AG10803 (cell line): Measurements from ENCODE around the gene SLC43A1.

Source experiments
- DNase-seq: peaks from one replicate; pipeline ENCODE4 v3.0.0; 2010; ENCODE audit warnings: low read depth
- H3K4me3 ChIP-seq: 2 replicates; pipeline ENCODE4 v1.5.1; 2011; ENCODE audit warnings: mild to moderate bottlenecking, low read length, control low read depth
- CTCF ChIP-seq: conservative IDR thresholded peaks from 2 replicates; pipeline ENCODE4 v1.5.1; 2011; ENCODE audit warnings: mild to moderate bottlenecking, low read length, control low read depth, inconsistent platforms

SLC43A1 gene

DNA sequence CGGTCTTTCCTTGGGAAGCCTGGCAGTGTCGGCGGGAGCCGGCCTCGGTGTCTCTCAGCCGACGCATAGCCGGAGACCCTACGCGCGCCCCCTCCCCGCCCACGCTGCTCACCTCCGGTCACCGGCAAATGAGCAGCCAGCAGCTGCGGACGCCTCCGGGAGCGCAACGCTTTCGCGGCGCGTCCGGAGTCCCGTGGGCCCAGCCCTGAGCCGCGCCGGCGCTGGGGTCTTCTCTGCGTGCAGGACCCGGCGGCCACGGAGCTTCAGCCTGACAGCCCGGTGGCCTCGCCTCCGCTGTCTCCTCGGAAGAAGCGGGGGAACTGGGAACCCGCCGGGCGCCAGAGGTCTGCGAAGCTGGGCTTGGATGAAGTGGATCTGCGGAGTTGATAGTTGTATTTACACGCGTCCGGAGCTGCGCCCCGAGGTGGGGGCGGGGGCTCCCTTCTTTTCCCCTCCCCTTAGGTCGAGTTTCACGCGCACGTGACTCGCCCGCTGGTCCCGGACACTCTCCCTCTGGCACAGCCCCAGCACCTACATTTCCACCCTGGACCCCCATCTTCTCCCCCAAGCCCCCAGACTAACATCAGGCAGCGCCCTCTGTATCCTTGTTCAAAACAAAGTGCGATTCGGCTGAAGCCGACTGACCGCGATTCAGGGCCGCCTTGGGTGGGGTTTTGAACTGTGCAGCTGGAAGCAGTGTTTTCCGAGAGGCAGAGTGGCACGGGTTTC is at the start of gene SLC43A1:
Gene SLC43A1, minus strand, starts transcription at position 371 of the 729 bp plus-strand sequence. CDS start 1,591 bp downstream, outside the sequence.
- peak; percentile 16; the same call in 1 of the 2 replicates for TF ChIP-seq CTCF
- peak within 1 kb of the TSS; percentile 85 for H3K4me3 ChIP-seq
- DNase-seq, result peak; percentile 50

- H3K4me3 ChIP-seq, result no peak overlapping the region
- TF ChIP-seq CTCF, result no peak
- no peak for DNase-seq
Observed at GRCh38 chr11:57562596-57562995, 47.1 kb upstream of the SLC43A1 start.

- no peak for TF ChIP-seq CTCF
- no peak overlapping the region for H3K4me3 ChIP-seq
Observed at GRCh38 chr11:57560146-57560545, 44.6 kb upstream of the SLC43A1 start.

GRCh38 chr11:57556041-57556440 is 40.5 kb upstream of the SLC43A1 start:
- no peak for DNase-seq
- TF ChIP-seq CTCF, result no peak
- no peak overlapping the region for H3K4me3 ChIP-seq

More at GRCh38 chr11:57560146-57560545, 44.6 kb upstream of the SLC43A1 start:
- DNase-seq, result no peak

DNA sequence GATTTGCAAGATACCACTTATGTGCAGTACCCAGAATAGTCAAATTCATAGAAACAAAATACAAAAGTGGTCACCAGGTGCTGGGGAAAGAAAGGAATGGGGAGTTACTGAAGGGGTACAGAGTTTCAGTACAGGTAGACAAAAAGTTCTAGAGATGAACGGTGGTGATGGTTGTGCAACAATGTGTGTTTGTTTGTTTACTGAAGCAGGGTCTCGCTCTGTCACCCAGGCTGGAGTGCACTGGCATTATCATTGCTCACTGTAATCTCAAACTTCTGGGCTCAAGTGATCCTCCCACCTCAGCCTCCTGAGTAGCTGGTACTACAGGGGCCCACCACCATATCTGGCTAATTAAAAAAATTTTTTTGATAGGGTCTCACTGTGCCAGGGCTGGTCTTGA is 39.9 kb upstream of the SLC43A1 start:
- no peak for TF ChIP-seq CTCF
- no peak for DNase-seq
- H3K4me3 ChIP-seq, result no peak overlapping the region

DNA sequence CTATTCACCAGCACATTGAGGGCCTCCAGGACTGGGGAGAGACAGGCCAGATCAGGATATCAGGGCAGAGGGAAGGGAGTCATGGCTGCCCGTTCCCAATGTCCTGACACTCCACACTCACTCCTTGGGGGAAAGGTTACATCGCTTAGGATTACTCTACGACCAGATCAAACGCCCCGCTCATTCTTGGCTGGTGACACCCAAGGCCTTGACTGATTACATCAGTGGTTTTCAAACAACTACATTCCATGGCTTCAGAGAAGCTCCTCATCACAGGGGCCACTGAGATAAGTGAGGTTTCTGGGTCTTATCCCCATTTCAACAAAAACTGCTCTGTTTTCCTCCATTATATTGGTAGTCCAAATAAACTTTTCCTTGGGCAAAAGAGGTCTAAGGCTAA is 37.0 kb upstream of the SLC43A1 start:
- TF ChIP-seq CTCF, result no peak
- no peak for DNase-seq

GRCh38 chr11:57551941-57552340 is 36.4 kb upstream of the SLC43A1 start:
- DNase-seq, result no peak
- H3K4me3 ChIP-seq, result no peak overlapping the region
- no peak for TF ChIP-seq CTCF

More for the DNA sequence above, 37.0 kb upstream of the SLC43A1 start:
- no peak overlapping the region for H3K4me3 ChIP-seq
